Nephron progenitor cell (in vitro differentiated cells): ENCODE data around the gene TUBA4A.

Source experiments
- DNase-seq: peaks from one replicate; pipeline ENCODE4 v3.0.0; 2021
- H3K27ac Mint-ChIP-seq: 2 replicates; pipeline ENCODE4 v1.8.0; 2021; ENCODE audit warnings: mild to moderate bottlenecking, moderate library complexity, mixed read lengths
- H3K27me3 Mint-ChIP-seq: 2 replicates; pipeline ENCODE4 v1.8.0; 2021; ENCODE audit warnings: mild to moderate bottlenecking, low read depth, mixed read lengths; ENCODE audit not compliant: poor library complexity
- H3K36me3 Mint-ChIP-seq: 2 replicates; pipeline ENCODE4 v1.8.0; 2021; ENCODE audit warnings: low read depth, mixed read lengths
- H3K4me1 Mint-ChIP-seq: 2 replicates; pipeline ENCODE4 v1.8.0; 2021; ENCODE audit warnings: mixed read lengths
- H3K4me3 Mint-ChIP-seq: 2 replicates; pipeline ENCODE4 v1.8.0; 2021; ENCODE audit warnings: mild to moderate bottlenecking, moderate library complexity, mixed read lengths
- H3K9me3 Mint-ChIP-seq: 2 replicates; pipeline ENCODE4 v1.8.0; 2021; ENCODE audit warnings: mild to moderate bottlenecking, moderate library complexity, mixed read lengths
- CTCF ChIP-seq: fragments of 200-600 bp; sonication (generic); IDR thresholded peaks from 2 replicates; pipeline ENCODE4 v1.5.0; 2021; ENCODE audit warnings: antibody characterized with exemption

Gene TUBA4A

DNA sequence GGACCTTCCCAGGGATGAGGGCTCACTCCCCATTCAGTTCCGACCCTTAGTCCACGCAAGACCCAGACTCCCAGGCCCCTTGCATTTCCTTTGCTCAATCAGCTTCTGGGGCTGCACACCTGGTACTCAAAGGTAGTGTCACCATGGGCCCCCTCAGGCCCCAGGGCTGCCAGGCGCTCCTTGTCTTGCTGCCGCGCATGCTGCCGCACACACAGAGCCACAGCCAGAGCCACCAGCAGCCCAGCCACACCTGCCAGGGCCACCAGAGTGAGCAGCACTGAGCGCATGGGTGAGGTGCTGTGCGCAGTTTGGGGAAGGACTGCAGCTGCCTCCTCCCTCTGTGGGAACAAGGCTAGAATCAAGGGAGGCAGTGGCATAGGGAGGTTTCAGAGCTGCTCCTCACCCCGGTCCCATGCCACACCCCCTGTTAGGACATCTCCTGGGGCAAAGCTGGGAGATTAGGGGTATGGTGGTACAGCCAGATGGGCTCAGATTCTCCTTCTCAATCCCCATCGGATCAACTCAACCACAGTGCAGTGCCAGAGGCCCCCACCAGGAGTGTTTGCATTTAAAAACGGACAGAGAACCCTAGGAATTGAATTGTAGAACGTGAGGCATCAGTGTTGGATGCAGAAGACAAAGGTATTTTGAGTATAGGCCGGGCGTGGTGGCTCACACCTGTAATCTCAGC lies 44.2 kb upstream of the TUBA4A start:
- Mint-ChIP-seq H3K4me1 (peaks cover 9% of the 10 kb centered on the region), H3K27ac (no peak overlapping the region), H3K9me3 (no peaks in the 10 kb centered on the region), H3K27me3 (peaks cover 82% of the 10 kb centered on the region), H3K36me3 (no peaks in the 10 kb centered on the region), H3K4me3 (no peak overlapping the region)
- TF ChIP-seq CTCF = no peak
- no peak for DNase-seq

- no peak for TF ChIP-seq CTCF
- Mint-ChIP-seq H3K27ac (no peak overlapping the region), H3K36me3 (no peaks in the 10 kb centered on the region), H3K27me3 (peaks cover 82% of the 10 kb centered on the region), H3K4me1 (peaks cover 9% of the 10 kb centered on the region), H3K9me3 (no peaks in the 10 kb centered on the region), H3K4me3 (no peak overlapping the region)
- no peak for DNase-seq
Observed at GRCh38 chr2:219296631-219297391, 43.1 kb upstream of the TUBA4A start.

DNA sequence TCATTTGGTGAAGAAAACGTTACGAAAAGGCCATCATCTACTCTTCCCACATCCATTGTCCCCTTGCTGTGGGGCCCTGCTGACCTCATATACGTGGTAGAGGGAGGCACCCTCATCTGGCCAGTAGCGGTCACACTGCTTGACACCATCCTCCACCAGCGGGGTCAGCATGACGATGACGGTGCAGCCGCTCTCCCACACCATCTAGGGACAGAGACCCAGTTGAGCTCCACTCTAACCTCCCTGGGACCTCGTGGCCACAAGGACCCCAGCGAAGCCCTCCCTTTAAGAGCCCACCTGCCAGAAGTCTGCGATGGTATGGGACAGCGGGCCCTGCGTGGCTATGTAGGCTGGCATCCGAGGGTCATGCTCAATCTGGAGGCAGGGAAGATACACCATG lies 42.4 kb upstream of the TUBA4A start:
- no peak for TF ChIP-seq CTCF
- H3K27me3 Mint-ChIP-seq = peaks cover 77% of the 10 kb centered on the region
- no peak overlapping the region for H3K27ac Mint-ChIP-seq
- peaks cover 9% of the 10 kb centered on the region for H3K4me1 Mint-ChIP-seq
- no peak for DNase-seq
- no peak overlapping the region for H3K4me3 Mint-ChIP-seq
- no peaks in the 10 kb centered on the region for H3K36me3 Mint-ChIP-seq
- H3K9me3 Mint-ChIP-seq = no peaks in the 10 kb centered on the region

GRCh38 chr2:219294356-219295351 lies 40.9 kb upstream of the TUBA4A start:
- Mint-ChIP-seq H3K4me3 (peak overlapping the region; percentile 83), H3K36me3 (no peaks in the 10 kb centered on the region), H3K27me3 (peaks cover 69% of the 10 kb centered on the region), H3K27ac (no peak overlapping the region), H3K9me3 (no peaks in the 10 kb centered on the region), H3K4me1 (peaks cover 9% of the 10 kb centered on the region)
- DNase-seq = peak; percentile 91
- peak; percentile 98 for TF ChIP-seq CTCF

GRCh38 chr2:219293736-219294231 lies 40.1 kb upstream of the TUBA4A start:
- no peak for DNase-seq
- Mint-ChIP-seq H3K4me1 (peaks cover 9% of the 10 kb centered on the region), H3K9me3 (no peaks in the 10 kb centered on the region), H3K27me3 (peaks cover 61% of the 10 kb centered on the region), H3K36me3 (no peaks in the 10 kb centered on the region), H3K4me3 (peak overlapping the region; percentile 83), H3K27ac (no peak overlapping the region)
- no peak for TF ChIP-seq CTCF
